H1 (cell line): ENCODE measurements around the gene TAS2R5. TPM values are rescaled to one million over a fixed set of nuclear protein-coding genes. Genes with fewer than 3 reads are reported as not detected.

Source experiments
- CTCF ChIA-PET: fragments of 300-600 bp; sonication (Branson Sonifier 250); formaldehyde crosslinking; loops from one replicate; lab custom pipeline; 2021; ENCODE audit not compliant: partially characterized antibody; lab: Charles Lee
- POLR2A ChIA-PET: fragments of 300-600 bp; sonication (Branson Sonifier 250); formaldehyde crosslinking; loops from one replicate; lab custom pipeline; 2021; ENCODE audit warnings: inconsistent platforms; ENCODE audit not compliant: partially characterized antibody; lab: Charles Lee
- DNase-seq, 2 experiments: peaks; one replicate each; pipeline versions ENCODE4 v3.0.0 to v3.0.0-alpha.2; 2010 to 2022; ENCODE audit warnings: low spot score in 2 of 2, low read depth in 1 of 2, mixed read lengths in 1 of 2
- FAIRE-seq: peaks from 2 replicates; lab custom pipeline; 2011; peaks lifted over from hg19 to GRCh38; lab: Jason Lieb, UNC
- H2AFZ ChIP-seq: 2 replicates; pipeline ENCODE4 v1.8.1; 2012; ENCODE audit warnings: low read length, inconsistent platforms
- H2AK5ac ChIP-seq: 2 replicates; pipeline ENCODE4 v1.6.1; 2013; ENCODE audit warnings: low read depth, low read length
- H2BK120ac ChIP-seq: replicated peaks from 2 replicates; pipeline ENCODE3; 2013; ENCODE audit warnings: low read depth, low read length, inconsistent platforms
- H2BK12ac ChIP-seq: 2 replicates; pipeline ENCODE4 v1.6.1; 2013; ENCODE audit warnings: low read depth, low read length
- H2BK15ac ChIP-seq: 2 replicates; pipeline ENCODE4 v1.6.1; 2013; ENCODE audit warnings: low read length
- H2BK20ac ChIP-seq: 2 replicates; pipeline ENCODE4 v1.6.1; 2013; ENCODE audit warnings: low read length
- H2BK5ac ChIP-seq: 2 replicates; pipeline ENCODE4 v1.6.1; 2013; ENCODE audit warnings: low read depth, low read length
- H3K14ac ChIP-seq: 2 replicates; pipeline ENCODE4 v1.6.1; 2013; ENCODE audit warnings: inconsistent platforms; ENCODE audit not compliant: insufficient read length
- H3K18ac ChIP-seq: 2 replicates; pipeline ENCODE4 v1.6.1; 2013; ENCODE audit warnings: low read length; ENCODE audit errors: extremely low read depth
- H3K23ac ChIP-seq: 2 replicates; pipeline ENCODE4 v1.6.1; 2013; ENCODE audit warnings: inconsistent platforms; ENCODE audit not compliant: insufficient read length
- H3K23me2 ChIP-seq: 2 replicates; pipeline ENCODE4 v1.6.1; 2013; ENCODE audit warnings: low read depth, low read length
- H3K27ac ChIP-seq: 2 replicates; pipeline ENCODE4 v1.6.1; 2011; ENCODE audit warnings: low read depth, low read length, inconsistent platforms
- H3K27me3 ChIP-seq, 4 experiments: replicated peaks in 1 of 4; 1 replicate in 1 of 4; 2 replicates in 3 of 4; pipeline versions ENCODE4 v1.6.1 to v1.8.1; 2011 to 2013; ENCODE audit warnings: low read length in 3 of 4, mild to moderate bottlenecking in 3 of 4, inconsistent platforms in 2 of 4, mixed read lengths in 2 of 4, moderate library complexity in 1 of 4; ENCODE audit not compliant: control insufficient read depth in 3 of 4, insufficient read depth in 3 of 4; ENCODE audit errors: extremely low read depth in 1 of 4
- H3K36me3 ChIP-seq, 4 experiments: 2 replicates each; pipeline versions ENCODE4 v1.6.1 to v1.8.1; 2011 to 2013; ENCODE audit warnings: mild to moderate bottlenecking in 4 of 4, low read length in 3 of 4, moderate library complexity in 2 of 4, control low read depth in 1 of 4, inconsistent platforms in 1 of 4; ENCODE audit not compliant: insufficient read depth in 4 of 4, control insufficient read depth in 2 of 4
- H3K4ac ChIP-seq: replicated peaks from 2 replicates; pipeline ENCODE3; 2013; ENCODE audit warnings: low read length, low read depth, mixed read lengths, inconsistent platforms; ENCODE audit not compliant: insufficient read length
- H3K4me1 ChIP-seq, 4 experiments: replicated peaks in 1 of 4; 1 replicate in 1 of 4; 2 replicates in 3 of 4; pipeline versions ENCODE4 v1.6.1 to v1.8.1; 2011 to 2013; ENCODE audit warnings: low read length in 3 of 4, inconsistent platforms in 2 of 4, mixed read lengths in 1 of 4; ENCODE audit not compliant: insufficient read depth in 4 of 4, control insufficient read depth in 3 of 4
- H3K4me2 ChIP-seq, 2 experiments: 2 replicates each; pipeline versions ENCODE4 v1.6.1 to v1.8.1; 2011 to 2013; ENCODE audit warnings: low read depth in 2 of 2, low read length in 2 of 2, control low read depth in 1 of 2, inconsistent platforms in 1 of 2, mild to moderate bottlenecking in 1 of 2; ENCODE audit not compliant: insufficient read depth in 1 of 2
- H3K4me3 ChIP-seq, 4 experiments: fragments of 200-600, 300-600 bp in 1 of 4; sonication (generic), shearing (Covaris generic), sonication (Bioruptor Twin) in 1 of 4; 2 replicates each; pipeline versions ENCODE4 v1.5.1 to v1.8.1; 2011 to 2016; ENCODE audit warnings: low read length in 4 of 4, low read depth in 3 of 4, control low read depth in 2 of 4, inconsistent platforms in 2 of 4, mild to moderate bottlenecking in 2 of 4, mixed read lengths in 1 of 4, moderate library complexity in 1 of 4; ENCODE audit not compliant: insufficient read depth in 2 of 4; ENCODE audit errors: extremely low read depth in 1 of 4
- H3K56ac ChIP-seq: replicated peaks from 2 replicates; pipeline ENCODE3; 2013; ENCODE audit warnings: low read depth, mild to moderate bottlenecking, mixed read lengths, low read length, inconsistent platforms; ENCODE audit not compliant: insufficient read length
- H3K79me1 ChIP-seq: 2 replicates; pipeline ENCODE4 v1.6.1; 2013; ENCODE audit warnings: low read depth, low read length, control low read depth
- H3K79me2 ChIP-seq, 2 experiments: 2 replicates each; pipeline versions ENCODE4 v1.6.1 to v1.8.1; 2012 to 2013; ENCODE audit warnings: low read length in 2 of 2, mild to moderate bottlenecking in 2 of 2, inconsistent platforms in 1 of 2; ENCODE audit not compliant: insufficient read depth in 2 of 2, control insufficient read depth in 1 of 2
- H3K9ac ChIP-seq, 4 experiments: replicated peaks in 1 of 4; 1 replicate in 1 of 4; 2 replicates in 3 of 4; pipeline versions ENCODE4 v1.6.1 to v1.8.1; 2011 to 2013; ENCODE audit warnings: low read depth in 3 of 4, low read length in 3 of 4, control low read depth in 2 of 4, mild to moderate bottlenecking in 2 of 4, moderate library complexity in 2 of 4, inconsistent platforms in 1 of 4; ENCODE audit errors: extremely low read depth in 1 of 4
- H3K9me3 ChIP-seq, 2 experiments: 2 replicates each; pipeline versions ENCODE4 v1.6.1 to v1.8.1; 2012 to 2013; ENCODE audit warnings: mild to moderate bottlenecking in 2 of 2, moderate library complexity in 2 of 2, control low read depth in 1 of 2, inconsistent platforms in 1 of 2, low read depth in 1 of 2, low read length in 1 of 2, mixed read lengths in 1 of 2; ENCODE audit not compliant: insufficient read depth in 2 of 2
- H4K20me1 ChIP-seq, 2 experiments: replicated peaks in 1 of 2; 2 replicates each; pipeline versions ENCODE3 to v1.8.1; 2011 to 2013; ENCODE audit warnings: inconsistent platforms in 2 of 2, low read length in 2 of 2, mild to moderate bottlenecking in 1 of 2; ENCODE audit not compliant: insufficient read depth in 2 of 2, control insufficient read depth in 1 of 2
- H4K5ac ChIP-seq: 2 replicates; pipeline ENCODE4 v1.6.1; 2013; ENCODE audit warnings: low read length, low read depth, mixed read lengths, inconsistent platforms; ENCODE audit not compliant: insufficient read length
- H4K8ac ChIP-seq: 2 replicates; pipeline ENCODE4 v1.8.0; 2013; ENCODE audit warnings: mild to moderate bottlenecking, moderate library complexity, low read length, inconsistent platforms; ENCODE audit not compliant: insufficient read depth; ENCODE audit errors: extremely low read depth
- H4K91ac ChIP-seq: replicated peaks from 2 replicates; pipeline ENCODE3; 2013; ENCODE audit warnings: low read length, mixed read lengths, inconsistent platforms; ENCODE audit not compliant: insufficient read length
- EZH2 ChIP-seq: fragments of 200-600 bp; sonication (generic); IDR thresholded peaks from 2 replicates; pipeline ENCODE4 v1.7.1; 2012; ENCODE audit warnings: low read depth, mild to moderate bottlenecking, moderate library complexity, low read length, inconsistent platforms; ENCODE audit not compliant: severe bottlenecking
- GTF2F1 ChIP-seq: IDR thresholded peaks from 2 replicates; pipeline ENCODE4 v1.6.1; 2012; ENCODE audit warnings: low read depth, low read length, improper control_type of control experiment, borderline replicate concordance
- HDAC2 ChIP-seq, 2 experiments: fragments of 300-600 bp in 1 of 2; sonication (generic) in 1 of 2; IDR thresholded peaks; 2 replicates each; pipeline ENCODE4 v1.6.1; 2011 to 2012; ENCODE audit warnings: low read depth in 2 of 2, low read length in 2 of 2, mild to moderate bottlenecking in 2 of 2, moderate library complexity in 2 of 2, borderline replicate concordance in 1 of 2, inconsistent platforms in 1 of 2
- JUND ChIP-seq: IDR thresholded peaks from 2 replicates; pipeline ENCODE4 v1.6.1; 2011; ENCODE audit warnings: mild to moderate bottlenecking, improper control_type of control experiment, low read length
- MAFK ChIP-seq: IDR thresholded peaks from 2 replicates; pipeline ENCODE4 v1.6.1; 2012; ENCODE audit warnings: low read depth, mild to moderate bottlenecking, improper control_type of control experiment, low read length
- NRF1 ChIP-seq: IDR thresholded peaks from 2 replicates; pipeline ENCODE4 v1.6.1; 2011; ENCODE audit warnings: mild to moderate bottlenecking, low read depth, low read length, improper control_type of control experiment
- POU5F1 ChIP-seq: IDR thresholded peaks from 2 replicates; pipeline ENCODE4 v1.6.1; 2011; ENCODE audit warnings: low read depth, mild to moderate bottlenecking, low read length, moderate library complexity
- RAD21 ChIP-seq, 2 experiments: IDR thresholded peaks in 1 of 2; conservative IDR thresholded peaks in 1 of 2; 2 replicates each; pipeline ENCODE4 v1.6.1; 2011; ENCODE audit warnings: low read depth in 2 of 2, low read length in 2 of 2, improper control_type of control experiment in 1 of 2, inconsistent platforms in 1 of 2, mild to moderate bottlenecking in 1 of 2, moderate library complexity in 1 of 2
- SIN3A ChIP-seq, 2 experiments: IDR thresholded peaks in 1 of 2; conservative IDR thresholded peaks in 1 of 2; 2 replicates each; pipeline ENCODE4 v1.6.1; 2011 to 2012; ENCODE audit warnings: low read length in 2 of 2, improper control_type of control experiment in 1 of 2, low read depth in 1 of 2, mild to moderate bottlenecking in 1 of 2
- SIRT6 ChIP-seq: IDR thresholded peaks from one replicate; pipeline ENCODE4 v1.7.1; 2012; ENCODE audit warnings: low read length, inconsistent platforms
- SP2 ChIP-seq: IDR thresholded peaks from 2 replicates; pipeline ENCODE4 v1.6.1; 2012; ENCODE audit warnings: mild to moderate bottlenecking, low read length, inconsistent platforms
- SP4 ChIP-seq: IDR thresholded peaks from 2 replicates; pipeline ENCODE4 v1.6.1; 2012; ENCODE audit warnings: low read length, inconsistent platforms
- SUZ12 ChIP-seq: fragments of 200-600 bp; sonication (generic); IDR thresholded peaks from 2 replicates; pipeline ENCODE4 v1.6.1; 2012; ENCODE audit warnings: mild to moderate bottlenecking, inconsistent platforms, low read length, moderate library complexity, mixed read lengths
- WGBS, 2 experiments: shearing (Covaris generic) in 1 of 2; methylation state at CpG; one replicate each; pipeline versions ENCODE4 v1.1.6 to v1.1.7; 2013 to 2015; ENCODE audit warnings: low lambda C conversion rate in 2 of 2, mixed read lengths in 2 of 2, inconsistent platforms in 1 of 2, low coverage in 1 of 2, missing lambda C conversion rate in 1 of 2; ENCODE audit not compliant: insufficient replicate concordance in 2 of 2, insufficient coverage in 1 of 2, insufficient read length in 1 of 2; ENCODE audit errors: extremely low coverage in 1 of 2, missing lambda C conversion rate in 1 of 2; 5-methylcytosine and 5-hydroxymethylcytosine counted together
- polyA plus RNA-seq, 7 experiments: library from polyadenylated mRNA; depleted of rRNA in 3 of 7; stranded (reverse) in 5 of 7; unstranded in 2 of 7; fragments of >200 nt in 5 of 7; fragments of 200-250 nt in 2 of 7; gene quantifications; 1 replicate in 5 of 7; 2 replicates in 1 of 7; 4 replicates in 1 of 7; pipeline versions ENCODE4 v1.2.1 to v1.2.3, GENCODE V29; 2011 to 2013; ENCODE audit warnings: missing spikeins in 2 of 7, mixed read lengths in 2 of 7
- total RNA-seq: library from RNA; stranded (reverse); fragmentation: NEBNext Ultra II Directional; extraction: Animal tissue kit (Norgen Biotek cat#: 25700); gene quantifications from 2 replicates; pipeline ENCODE4 v1.2.1, GENCODE V29; 2021

The TAS2R5 gene
- total and polyA plus RNA-seq, 2 of the 8 experiments (the other 6 are each of a cell fraction or from before 2014, with no cell fraction given) = 1.5 to 6.2 TPM

GRCh38 chr7:141840708-141841107 is 50.7 kb downstream of the TAS2R5 start:
- Histone ChIP-seq H3K9ac (no peak overlapping the region), H2BK12ac (no peak overlapping the region), H3K27ac (no peak overlapping the region), H4K20me1 (no peaks in the 10 kb centered on the region), H3K9me3 (no peaks in the 10 kb centered on the region), H3K14ac (no peak overlapping the region), H3K4me2 (no peak overlapping the region), H4K8ac (no peak overlapping the region), H3K79me2 (no peaks in the 10 kb centered on the region), H3K36me3 (no peaks in the 10 kb centered on the region), H3K79me1 (no peaks in the 10 kb centered on the region), H3K4me1 (no peaks in the 10 kb centered on the region), H3K56ac (no peak overlapping the region), H2BK20ac (no peak overlapping the region), H4K5ac (no peak overlapping the region), H3K4me3 (no peak overlapping the region), H2BK15ac (no peak overlapping the region), H2BK5ac (no peak overlapping the region), H4K91ac (no peak overlapping the region), H2BK120ac (no peak overlapping the region), H3K4ac (no peak overlapping the region), H2AK5ac (no peak overlapping the region), H3K23ac (no peak overlapping the region), H2AFZ (no peak overlapping the region), H3K18ac (no peak overlapping the region), H3K23me2 (no peaks in the 10 kb centered on the region), H3K27me3 (no peaks in the 10 kb centered on the region)
- ChIA-PET POLR2A (no interaction called here), CTCF (interaction anchor here (0.7 to 1.1 kb wide), 2 partner anchors 134 to 289 kb away, joined by 3 to 5 read pairs; no protein-coding TSS in a partner anchor)
- no peak for DNase-seq
- 91% methylated on average over 5 of the region's 5 CpGs; no CpG with 5 or more reads in 1 of the 2 experiments for WGBS, 2 experiments
- TF ChIP-seq SIRT6 (no peak), JUND (no peak), RAD21 (IDR thresholded peaks at IDR 0.05 in 1 of 2, conservative IDR thresholded peaks at IDR 0.05 in 1 of 2; ENCODE audit: low read depth in 2 of 2, low read length in 2 of 2) (no peak), SUZ12 (no peak), MAFK (no peak), SP2 (no peak), GTF2F1 (no peak), SIN3A (conservative IDR thresholded peaks at IDR 0.05 in 1 of 2, IDR thresholded peaks at IDR 0.05 in 1 of 2; ENCODE audit: low read depth in 1 of 2, low read length in 2 of 2) (no peak), NRF1 (no peak), POU5F1 (no peak), HDAC2 (IDR thresholded peaks at IDR 0.05; ENCODE audit: borderline replicate concordance in 1 of 2, low read depth in 2 of 2, low read length in 2 of 2) (no peak), EZH2 (no peak), SP4 (no peak)
- no peak for FAIRE-seq
